NCI-H446 (cell line): ENCODE results near the gene MCMBP.
A peak's percentile ranks its signal among the peaks of the same experiment; 100 is the strongest.
"Not testable (repeated sequence)": the region's sequence is repeated elsewhere in the genome, so short reads cannot be mapped to it uniquely, and the experiment has no call there.

Source experiments
- DNase-seq, 2 experiments: peaks; one replicate each; lab custom pipeline; 2025; lab: John Stamatoyannopoulos, UW

Gene MCMBP

DNA sequence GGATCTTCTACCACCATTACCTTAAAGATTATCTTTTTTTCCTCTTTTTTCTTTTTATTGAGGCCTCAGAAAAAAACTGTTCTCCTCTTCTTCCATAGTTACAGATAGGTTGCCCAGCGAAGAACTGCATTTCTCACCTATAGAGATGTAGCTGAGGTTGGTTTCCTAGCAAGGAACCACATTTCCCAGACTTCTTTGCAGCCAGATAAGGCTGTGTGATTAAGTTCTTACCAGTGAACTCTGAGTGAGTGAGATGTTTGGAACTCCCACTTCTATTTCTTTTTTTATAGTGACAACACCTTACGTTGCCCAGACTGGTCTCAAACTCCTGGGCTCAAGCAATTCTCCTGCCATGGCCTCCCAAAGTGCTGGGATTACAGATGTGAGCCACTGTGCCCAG lies 5.9 kb upstream of the MCMBP start:
- no peak for DNase-seq

DNA sequence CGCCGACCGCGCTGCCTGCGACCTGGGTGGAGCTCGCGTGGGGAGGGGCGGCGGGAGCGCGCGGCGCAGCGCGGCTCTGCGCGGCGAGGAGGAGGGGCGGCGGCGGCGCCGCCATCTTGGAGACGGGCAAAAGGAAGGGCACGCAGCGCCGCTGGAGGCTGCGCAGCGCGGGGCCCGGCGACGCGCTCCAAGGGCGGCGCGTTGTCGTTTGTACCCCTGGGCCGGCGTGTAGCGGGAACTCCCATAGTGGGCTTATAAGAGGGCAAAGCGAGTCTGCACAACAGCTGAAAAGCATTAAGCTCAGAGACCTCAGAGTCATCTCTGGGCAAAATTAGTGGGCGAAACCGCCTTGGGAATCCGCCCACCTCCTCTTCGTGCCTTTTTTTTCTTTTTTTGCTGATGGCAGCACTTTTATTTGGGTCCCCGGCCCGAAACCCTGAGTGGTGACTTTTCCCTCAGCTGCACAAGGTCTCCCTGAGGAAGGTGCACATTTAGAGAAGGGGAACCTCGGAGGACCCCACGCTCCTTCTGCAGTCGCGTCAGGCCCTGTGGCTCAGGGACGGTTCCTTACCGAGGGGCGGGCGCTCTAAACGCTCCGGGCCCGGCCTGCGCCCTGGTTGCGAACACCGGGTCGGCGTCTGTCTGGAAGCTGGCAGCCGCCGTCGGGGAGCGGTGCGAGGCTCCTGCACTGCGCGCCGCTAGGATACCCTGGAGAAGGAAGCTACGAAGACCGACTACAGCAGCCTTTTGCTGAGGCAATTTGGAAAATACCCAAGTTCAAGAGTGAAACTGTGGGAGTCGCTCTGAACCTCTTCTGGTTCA lies 428 bp upstream of the MCMBP start:
- DNase-seq = peak; percentile 57 to 85

DNA sequence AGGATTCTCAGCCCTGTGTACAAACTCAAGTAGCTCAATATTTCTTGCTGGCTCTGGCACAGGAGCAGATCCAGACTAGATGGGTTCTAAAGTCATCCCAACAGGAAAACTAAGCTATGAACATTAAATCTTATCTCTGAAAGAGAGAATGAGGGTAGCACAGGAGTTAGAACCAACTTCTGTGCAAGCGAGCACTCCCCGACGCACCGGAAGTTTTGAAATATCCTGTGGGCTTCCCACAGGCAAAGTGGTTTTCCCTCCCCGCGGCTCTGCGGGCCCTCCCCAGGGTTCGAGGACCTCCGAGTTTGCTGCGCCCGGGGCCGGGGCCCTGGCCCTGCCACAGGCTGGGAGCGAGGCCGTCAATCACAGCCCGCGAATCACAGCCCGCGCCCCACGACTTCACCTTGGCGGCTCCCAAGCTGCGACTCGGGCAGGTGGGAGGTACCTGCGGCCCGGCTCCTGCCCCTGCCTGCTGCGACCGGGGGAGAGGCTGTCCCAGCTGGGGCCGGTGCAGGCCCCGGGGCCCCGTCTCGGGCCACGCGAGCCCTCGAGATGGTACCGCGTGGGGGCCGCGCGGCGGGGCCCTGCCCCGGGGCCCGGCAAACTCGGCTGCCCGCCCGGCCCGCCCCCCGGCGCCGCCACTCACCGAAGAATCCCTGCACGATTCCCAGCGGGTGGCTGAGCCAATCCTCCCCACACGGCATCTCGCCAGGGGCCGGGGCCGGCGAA lies 598 bp downstream of the MCMBP start:
- DNase-seq = no peak

DNA sequence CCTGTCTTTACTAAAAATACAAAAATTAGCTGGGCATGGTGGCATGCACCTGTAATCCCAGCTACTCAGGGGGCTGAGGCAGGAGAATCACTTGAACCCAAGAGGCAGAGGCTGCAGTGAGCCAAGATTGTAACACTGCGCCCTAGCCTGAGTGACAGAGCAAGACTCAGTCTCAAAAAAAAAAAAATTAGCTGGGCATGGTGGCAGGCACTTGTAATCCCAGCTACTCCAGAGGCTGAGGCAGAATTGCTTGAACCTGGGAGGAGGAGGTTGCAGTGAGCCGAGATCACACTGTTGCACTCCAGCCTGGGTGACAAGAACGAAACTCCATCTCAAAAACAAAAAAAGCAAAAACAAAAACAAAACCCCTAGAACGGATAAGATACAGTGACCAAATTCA lies 3.2 kb downstream of the MCMBP start:
- not testable (repeated sequence) for DNase-seq

DNA sequence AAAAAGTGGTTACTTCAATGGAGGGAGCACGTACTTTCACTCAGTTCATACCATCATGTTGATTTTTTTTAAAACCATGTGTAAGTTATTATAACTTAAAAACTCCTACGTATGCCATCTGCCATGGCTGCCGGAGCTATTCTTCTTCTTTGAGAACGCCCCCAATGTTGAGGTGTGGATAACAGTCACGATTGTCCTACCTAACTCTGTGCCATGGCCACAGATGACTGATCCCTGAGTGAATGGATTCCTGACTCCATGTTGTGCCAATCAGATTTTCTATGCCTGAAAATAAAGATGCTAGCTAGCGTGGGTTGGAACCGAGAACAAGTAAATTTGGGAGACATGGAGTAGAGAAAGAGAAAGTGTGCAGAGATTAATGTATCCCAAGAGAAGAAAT lies 5.3 kb downstream of the MCMBP start:
- DNase-seq = no peak

DNA sequence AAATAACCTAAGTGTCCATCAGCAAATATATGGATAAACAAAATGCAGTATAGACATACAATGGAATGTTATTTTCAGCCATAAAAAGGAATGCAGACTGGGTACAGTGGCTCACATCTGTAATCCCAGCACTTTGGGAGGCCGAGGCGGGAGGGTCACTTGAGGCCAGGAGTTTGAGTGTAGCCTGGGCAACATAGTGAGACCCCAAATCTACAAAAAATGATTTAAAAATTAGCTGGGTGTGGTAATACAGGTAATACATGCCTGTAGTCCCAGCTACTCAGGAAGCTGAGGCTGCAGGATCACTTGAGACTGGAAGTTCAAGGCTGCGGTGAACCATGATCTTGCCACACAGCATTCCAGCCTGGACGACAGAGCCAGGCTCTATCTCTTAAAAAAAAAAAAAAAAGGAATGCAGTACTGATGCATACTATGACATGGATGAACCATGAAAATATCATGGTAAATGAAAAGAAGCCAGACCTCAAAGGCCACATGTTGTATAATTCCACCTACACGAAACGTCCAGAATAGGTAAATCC lies 6.9 kb downstream of the MCMBP start:
- DNase-seq = no peak

DNA sequence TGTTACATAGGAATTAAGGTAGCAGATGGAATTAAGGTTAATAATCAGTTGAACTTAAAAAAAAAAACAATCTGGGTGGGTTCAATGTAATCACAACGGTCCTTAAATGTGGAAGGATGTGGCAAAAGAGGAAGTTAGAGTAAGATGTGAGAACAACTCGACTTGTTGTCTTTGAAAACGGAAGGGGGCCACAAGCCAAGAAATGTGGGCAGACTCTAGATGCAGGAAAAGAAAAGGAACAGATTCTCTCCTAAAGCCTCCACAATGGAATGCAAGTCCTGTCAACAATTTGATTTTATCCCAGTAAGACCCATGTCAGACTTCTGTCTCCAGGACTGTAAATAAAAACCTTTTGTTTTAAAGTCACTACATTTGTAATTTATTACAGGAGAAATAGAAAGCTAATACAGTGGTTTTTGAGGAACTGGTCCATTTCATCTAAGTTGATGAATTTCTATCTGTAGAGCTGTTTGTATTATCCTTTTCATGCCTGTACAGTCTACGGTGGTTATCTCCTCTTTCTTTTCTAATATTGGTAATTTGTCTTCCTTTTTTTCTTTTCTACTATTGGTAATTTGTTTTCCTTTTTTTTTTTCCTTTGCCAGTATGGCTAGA lies 8.6 kb downstream of the MCMBP start:
- no peak for DNase-seq

DNA sequence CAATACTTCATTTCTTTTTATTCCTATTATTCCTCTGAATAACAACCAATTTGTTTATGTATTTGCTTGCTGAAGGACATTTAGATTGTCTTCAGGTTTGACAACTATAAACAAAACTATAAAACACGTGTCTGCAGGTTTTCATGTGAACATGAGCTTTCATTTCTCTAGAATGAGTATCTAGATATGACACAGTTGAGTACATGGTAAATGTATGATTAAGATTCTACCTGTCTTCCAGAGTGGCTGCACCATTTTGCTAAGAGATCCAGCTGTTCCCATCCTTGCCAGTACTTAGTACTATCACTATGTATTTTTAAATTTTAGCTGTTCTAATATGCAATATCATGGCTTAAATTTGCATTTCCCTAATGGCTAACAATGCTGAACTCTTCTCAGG lies 10.1 kb downstream of the MCMBP start:
- no peak for DNase-seq

DNA sequence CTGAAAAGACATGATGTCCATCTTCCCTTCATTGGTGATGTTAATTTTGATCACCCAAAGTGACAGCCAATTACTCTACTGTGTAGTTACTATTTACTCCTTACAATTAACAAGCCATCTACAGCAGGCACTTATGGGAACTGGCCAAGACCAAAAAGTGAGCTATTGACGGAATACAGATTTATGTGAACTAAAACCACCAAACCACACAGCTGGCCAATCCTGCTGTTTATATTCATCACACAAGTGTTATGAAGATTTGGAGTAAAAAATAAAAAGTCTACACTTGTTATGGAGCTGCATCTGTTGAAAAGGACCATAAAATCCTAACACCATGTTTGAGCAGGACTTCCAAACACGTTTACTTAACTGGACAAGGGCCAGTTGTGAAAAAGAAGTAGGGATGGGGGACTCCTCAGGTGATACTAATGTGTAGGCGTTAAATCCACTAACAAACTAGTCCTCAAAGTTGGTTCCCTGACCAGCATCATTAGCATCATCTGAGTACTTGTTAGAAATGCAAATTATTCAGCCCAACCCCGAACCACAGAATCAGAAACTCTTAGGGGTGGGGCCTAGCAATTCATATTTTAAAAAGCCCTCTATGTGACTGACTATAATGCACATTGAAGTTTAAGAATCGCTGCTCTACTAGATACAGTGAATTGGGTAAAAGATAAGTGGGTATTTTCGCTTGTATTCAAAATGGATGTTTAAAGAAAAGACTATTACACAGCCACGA lies 11.6 kb downstream of the MCMBP start:
- no peak for DNase-seq

DNA sequence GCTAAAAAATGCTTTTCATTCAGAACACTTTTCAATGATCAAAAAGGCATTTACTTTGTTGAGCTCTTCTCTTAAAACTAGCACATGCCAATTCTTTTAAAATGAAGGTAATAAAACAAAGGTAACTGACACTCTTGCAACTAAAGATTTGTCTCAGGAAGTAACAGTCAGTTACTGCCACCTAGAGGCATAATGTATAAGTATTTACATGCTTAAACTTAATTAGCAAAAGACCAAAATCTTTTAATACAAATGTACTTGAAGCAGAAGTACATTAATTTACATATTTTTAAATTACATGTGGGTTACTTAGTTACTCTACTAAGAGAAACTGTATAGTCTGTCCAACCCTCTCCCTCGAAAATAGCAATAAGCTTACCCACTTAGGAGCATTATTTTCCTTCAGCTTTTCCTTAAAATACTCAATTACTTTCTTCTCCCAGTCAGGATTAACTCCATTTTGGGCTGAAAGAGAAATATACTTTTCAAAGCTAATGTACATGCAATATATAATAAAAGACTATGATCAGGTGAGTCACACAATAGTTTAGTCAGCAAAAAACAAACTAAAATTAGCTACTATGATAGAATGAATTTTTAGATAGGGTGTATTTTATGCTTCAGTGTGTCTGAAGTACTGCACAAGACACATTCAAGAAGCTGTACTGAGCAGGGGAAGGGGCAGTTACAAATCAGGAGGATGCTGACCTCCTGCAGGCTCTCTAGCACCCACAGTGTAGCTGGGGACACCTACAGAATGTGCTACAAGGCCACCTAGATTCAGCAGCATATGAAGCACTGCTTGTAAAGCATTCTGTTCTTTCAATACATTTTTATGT lies 13.0 kb downstream of the MCMBP start:
- DNase-seq = peak in 1 of 2 experiments; percentile 19

DNA sequence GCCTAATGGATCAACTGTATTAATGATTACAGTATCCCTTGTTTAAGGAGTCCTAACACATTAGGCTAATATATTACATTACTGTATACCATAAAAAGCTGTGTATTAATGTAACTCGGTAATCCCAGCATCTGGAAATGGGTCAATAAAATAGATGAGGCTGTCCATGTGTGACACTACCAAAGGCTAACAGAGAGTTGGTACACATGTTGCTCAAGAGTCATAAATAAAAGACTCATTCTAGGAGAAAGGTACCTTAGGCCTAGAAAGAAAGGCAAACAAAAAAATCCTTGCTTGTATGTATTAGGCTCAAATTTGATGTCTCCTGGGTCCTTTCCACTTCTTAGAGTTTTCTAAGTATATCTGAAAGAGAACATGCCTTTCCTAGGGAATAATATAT lies 14.6 kb downstream of the MCMBP start:
- DNase-seq = no peak

DNA sequence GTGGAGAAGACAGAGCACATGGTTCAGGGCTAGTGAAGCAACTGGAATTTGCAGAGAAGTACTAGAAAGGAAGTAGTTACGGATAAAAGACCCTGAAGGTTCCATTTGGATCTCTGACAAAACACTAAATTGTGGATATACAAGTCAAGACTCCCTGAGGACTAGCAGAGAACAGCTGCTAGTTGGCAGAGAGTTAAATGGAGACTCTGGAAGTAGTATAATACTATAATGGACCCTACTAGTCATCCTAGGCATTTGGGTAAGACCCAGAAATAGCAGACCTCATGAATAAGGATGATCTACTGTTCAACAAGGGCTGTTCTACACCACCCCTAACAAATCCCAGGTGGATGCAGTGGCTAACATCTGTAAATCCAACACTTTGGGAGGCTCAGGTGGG lies 19.1 kb downstream of the MCMBP start:
- DNase-seq = no peak

DNA sequence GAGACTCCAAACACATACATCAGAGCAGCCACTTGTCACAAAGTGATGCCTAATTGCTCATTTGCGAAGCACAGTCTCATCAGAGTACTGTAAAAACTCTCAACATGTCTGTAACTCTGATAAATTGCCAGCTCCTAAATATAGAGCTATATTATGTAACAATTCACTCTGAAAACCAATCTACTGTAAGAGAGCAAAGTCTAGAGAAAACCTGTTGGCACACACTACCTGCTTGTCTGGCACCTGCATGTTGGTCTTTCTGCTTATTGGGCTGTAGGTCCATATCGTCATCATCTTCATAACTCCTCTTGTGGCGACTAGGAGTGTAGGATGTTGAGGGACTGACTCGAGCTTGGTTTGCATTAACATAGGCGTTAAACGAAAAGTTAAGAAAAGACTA lies 19.8 kb downstream of the MCMBP start:
- DNase-seq = no peak

DNA sequence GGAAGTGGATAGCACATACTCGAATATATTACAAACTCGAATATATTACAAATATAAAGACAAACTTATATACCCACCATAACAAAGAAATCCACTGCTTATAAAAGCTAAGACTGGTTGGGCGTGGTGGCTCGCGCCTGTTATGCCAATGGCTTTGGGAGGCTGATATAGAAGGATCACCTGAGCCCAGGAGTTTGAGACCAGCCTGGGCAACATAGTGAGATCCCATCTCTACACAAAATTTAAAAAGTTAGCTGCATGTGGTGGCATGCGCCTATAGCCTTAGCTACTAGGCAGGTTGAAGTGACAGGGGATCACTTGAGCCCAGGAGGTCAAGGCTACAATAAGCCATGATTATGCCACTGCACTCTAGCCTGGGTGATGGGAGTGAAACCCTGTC lies 20.4 kb downstream of the MCMBP start:
- no peak for DNase-seq

DNA sequence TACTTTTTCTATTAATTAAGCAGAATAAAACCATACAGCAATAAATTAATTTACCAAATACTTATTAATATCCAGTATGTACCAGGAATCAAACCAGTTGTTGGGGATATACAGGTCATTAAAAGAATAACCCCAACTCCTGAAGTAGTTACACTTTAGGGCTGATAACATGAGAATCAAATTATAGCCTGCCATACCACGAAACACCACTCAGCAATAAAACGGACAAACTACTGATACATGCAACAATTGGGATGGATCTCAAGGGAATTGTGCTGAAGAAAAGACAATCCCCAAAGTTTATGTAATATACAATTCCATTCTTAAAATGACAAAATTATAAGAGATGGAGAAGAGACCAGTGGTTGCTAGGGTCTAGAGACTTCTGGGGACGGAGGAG lies 22.7 kb downstream of the MCMBP start:
- DNase-seq = no peak

DNA sequence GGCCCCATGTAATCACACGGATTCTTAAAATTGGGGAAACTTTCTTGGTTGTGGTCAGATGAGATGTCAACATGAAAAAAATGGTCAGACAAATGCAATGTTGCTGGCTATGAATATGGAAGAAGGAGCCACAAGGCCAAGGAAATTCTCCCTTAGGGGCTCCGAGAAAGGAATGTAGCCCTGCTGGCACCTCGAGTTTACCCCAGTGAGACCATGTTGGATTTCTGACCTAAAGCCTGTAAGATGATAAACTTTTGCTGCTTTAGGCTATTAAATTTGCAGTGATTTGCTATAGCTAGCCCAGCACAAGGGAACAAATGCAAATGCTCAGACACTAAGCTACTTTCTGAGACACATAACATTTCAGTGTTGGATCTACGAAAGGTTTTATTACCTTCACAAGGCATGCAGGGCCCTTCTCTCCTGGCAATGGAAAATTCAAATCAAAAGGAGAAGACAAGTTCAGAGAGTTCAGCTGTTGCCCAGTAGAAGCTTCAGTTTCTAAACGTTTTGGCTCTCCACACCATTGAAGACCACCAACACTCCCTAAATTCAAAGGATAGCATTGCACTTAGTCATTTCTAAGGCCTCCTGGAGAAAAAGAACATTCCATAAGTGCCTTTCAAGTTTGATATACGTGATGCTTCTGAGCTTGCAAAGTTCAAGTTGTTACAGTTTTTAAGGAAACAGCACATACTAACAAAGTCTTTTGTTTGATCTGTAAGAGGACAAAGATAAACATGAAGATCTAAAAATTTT lies 23.4 kb downstream of the MCMBP start:
- no peak for DNase-seq

DNA sequence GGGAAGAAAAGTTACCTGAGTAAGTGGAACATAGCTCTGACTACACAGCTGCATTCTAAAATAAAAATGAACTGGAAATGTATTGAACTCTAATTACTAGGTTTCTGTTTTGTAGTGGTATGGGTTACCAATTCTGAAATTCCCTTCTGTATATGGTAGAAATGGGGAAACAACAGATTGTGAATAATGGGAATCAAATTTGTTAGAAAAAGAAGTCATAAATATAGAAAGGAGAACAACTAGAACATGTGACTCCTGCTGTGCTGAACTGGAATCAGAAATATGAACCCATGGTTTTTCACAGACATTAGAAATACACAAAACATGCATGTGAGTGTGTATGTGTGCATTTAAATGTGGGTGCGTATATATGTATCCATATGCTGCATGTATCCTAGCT lies 27.0 kb downstream of the MCMBP start:
- DNase-seq = no peak

DNA sequence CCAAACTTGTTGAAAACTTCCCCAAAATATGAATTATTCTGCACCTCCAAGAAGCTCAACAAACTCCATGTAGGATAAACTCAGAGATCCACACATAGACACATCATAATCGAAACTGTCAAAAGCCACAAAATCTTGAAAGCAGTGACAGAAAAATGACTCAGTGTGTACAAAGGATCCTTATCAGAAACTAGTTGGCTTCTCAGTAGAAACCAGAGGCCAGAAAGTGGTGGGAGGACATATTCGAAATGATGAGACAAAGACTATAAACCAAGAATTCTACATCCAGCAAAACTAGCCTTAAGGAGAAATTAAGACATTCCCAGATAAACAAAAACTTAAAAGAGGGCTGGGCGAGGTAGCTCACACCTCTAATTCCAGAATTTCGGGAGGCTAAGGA lies 38.5 kb downstream of the MCMBP start:
- no peak for DNase-seq

DNA sequence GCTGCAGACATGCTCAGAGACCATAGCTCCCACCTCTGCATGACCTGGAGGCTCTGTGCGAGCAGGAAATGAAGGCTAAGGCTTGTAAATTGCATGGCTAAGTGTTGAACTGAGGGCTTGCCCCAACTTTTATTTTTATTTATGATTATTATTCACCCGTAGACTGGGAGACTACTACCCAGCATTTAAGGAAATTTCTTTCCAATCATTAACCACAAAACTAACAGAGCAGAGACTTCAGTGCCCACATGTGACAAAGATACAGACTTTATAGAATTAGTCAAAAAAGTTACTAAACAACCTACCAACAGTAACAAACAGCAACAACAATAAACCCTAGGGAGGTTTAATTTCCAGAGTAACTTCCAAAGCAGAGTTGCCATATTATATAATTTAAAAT lies 39.7 kb downstream of the MCMBP start:
- no peak for DNase-seq

DNA sequence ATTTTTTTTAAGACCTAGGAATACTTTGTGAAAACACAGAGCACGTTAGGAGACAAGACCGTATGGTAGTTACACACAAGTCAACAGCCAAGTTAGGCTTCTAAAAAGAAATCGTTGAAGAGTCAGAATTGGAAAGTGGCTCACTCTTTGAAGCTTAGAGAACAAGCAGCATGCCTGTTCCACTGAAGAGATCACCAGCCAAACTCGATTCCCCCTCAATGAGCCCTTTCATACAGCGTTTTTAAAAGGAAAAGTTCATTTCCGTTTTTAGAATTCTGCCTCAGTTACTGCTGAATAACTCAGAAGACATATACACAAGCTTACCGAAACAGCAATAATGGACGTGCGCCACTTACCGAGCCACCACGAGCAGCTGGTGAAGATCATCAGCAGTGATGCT lies 41.0 kb downstream of the MCMBP start:
- DNase-seq = no peak

DNA sequence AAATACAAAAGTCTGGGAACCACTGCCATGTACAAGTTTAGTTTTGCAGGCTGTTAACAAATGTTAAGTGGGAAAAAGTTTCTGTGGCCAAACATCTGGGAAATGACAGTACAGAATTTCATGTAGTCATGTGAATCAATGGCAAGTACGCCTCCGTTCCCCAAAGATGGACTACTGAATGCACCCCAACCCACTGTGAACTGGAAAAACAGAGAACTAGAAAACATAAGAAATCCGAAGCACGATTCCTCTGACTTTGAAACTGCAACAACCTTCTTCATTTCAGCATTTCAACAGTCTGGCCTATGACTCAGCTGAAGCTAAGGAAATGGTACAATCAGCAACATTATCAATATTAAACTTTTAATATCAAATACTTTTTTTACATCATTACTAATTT lies 41.8 kb downstream of the MCMBP start:
- no peak for DNase-seq
